HG02798 (cell line): Measurements from ENCODE around the gene BLVRB.
"Not testable (repeated sequence)": the region's sequence is repeated elsewhere in the genome, so short reads cannot be mapped to it uniquely, and the experiment has no call there.

Experiments used
- ATAC-seq: cut with Tn5 transposase; IDR thresholded peaks from one replicate; pipeline ENCODE4 v1.9.1; 2021; ENCODE audit warnings: mild to moderate bottlenecking; ENCODE audit not compliant: unreplicated experiment, poor library complexity

Gene BLVRB

DNA sequence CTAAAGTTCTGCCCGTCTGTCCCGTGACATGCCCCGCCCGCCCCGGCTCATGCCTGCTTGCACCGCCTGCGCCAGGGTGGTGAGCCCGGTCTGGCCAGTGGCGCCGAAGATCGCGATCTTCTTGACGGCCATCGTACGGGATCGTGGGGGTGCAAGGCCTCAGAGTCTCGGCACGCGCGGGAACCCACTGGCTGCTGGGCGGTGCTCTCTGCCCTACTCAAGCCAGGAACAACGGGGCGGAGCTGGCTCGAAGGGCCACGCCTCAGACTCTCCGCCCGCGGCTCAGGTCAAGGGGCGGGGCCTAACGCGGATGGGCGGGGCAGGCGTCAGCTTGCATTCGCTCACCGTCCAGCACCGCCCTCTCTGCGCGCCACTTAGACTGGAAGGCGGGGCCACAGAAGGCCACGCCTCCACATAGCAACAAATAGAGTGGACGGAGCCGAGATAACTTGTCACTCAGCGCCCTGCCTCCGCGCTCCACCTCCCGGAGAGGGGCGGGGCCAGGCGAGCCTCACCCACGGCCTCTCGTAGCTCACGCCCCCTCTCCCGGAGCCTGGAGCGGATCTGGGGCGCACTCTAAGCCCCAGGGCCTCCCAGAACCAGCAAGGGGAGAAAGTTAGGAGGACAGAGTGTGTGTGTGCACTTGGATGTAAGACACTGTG is at the start of gene BLVRB:
BLVRB (minus strand) TSS at position 189 of the 662 bp plus-strand sequence; CDS start at position 132, 57 bp downstream.
- peak; percentile 92 for ATAC-seq

DNA sequence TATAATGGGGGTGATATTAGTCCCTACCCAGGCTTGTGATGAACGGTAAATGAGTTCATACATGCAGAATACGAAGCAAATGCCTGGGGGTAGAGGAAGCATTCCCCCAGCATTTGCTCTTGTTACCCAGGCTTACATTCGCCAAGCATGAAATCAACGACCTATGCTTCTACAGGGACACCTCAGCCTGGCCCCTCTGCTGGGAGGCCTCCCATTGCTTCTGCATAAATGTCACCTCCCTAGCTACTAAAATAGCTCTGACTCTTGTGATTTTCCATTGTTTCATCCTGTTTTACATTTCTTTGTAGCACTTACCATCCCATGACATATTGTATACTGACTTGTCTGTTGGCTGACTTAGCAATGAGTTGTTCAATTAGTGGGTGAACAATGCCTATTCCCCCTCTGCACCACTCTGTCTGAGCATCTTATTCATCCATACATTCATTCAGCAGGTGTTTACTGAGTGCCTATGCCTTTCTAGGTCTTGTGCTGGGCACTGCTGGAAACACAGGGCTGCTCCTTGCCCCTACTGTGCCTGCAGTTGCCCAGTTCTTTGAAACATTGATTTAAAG is 48.3 kb upstream of the BLVRB start:
- no peak for ATAC-seq

DNA sequence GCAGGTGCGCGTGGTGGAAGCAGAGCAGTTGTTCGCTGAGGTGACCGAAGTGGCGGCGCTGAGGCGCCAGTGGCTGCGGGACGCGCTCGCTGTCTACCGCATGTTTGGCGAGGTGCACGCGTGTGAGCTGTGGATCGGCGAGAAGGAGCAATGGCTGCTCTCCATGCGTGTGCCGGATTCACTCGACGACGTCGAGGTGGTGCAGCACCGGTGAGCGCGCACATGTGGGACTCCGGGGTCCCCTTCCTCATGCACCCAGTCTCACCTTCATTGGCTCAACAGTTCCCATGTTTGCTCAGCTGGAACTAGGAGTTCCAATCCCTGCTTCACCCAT is 47.8 kb upstream of the BLVRB start:
- no peak for ATAC-seq

DNA sequence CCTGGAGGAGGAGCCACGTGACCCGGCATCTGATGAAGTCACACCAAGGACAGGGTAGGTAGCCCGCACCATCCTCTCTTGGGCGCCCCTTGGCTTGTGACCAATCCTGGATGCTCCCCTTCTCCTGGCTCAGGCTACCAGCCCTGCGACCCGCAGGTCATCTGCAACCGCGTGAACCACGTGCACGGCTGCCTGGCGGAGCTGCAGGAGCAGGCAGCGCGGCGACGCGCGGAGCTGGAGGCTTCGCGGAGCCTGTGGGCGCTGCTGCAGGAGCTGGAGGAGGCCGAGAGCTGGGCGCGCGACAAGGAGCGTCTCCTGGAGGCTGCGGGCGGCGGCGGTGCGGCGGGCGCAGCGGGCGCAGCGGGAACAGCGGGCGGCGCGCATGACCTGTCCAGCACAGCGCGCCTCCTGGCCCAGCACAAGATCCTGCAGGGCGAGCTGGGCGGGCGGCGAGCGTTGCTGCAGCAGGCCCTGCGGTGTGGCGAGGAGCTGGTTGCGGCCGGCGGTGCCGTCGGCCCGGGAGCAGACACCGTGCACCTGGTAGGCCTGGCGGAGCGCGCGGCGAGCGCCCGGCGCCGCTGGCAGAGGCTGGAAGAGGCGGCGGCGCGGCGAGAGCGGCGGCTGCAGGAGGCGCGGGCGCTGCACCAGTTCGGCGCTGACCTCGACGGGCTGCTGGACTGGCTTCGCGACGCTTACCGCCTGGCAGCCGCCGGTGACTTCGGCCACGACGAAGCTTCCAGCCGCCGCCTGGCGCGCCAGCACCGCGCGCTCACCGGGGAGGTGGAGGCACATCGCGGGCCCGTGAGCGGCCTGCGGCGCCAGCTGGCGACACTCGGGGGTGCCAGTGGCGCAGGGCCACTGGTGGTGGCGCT is 47.2 kb upstream of the BLVRB start:
- no peak for ATAC-seq

GRCh38 chr19:40512110-40512472 is 46.5 kb upstream of the BLVRB start:
- no peak for ATAC-seq

DNA sequence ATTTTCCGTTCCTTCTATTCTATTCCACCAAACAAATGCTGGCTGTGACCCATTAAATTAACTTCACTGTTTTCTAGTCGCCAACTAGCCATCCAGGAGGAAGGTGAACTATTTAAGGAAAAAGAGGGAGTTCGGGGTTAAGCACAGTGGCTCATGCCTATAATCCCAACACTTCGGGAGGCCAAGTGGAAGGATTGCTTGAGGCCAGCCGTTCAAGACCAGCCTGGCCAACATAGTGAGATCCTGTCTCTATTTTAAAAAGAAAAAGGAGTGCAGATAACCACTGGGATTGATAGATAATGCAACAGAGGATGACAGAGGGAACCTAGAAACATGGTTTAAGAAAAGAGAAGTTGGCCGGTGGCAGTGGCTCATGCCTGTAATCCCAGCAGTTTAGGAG is 45.9 kb upstream of the BLVRB start:
- no peak for ATAC-seq

DNA sequence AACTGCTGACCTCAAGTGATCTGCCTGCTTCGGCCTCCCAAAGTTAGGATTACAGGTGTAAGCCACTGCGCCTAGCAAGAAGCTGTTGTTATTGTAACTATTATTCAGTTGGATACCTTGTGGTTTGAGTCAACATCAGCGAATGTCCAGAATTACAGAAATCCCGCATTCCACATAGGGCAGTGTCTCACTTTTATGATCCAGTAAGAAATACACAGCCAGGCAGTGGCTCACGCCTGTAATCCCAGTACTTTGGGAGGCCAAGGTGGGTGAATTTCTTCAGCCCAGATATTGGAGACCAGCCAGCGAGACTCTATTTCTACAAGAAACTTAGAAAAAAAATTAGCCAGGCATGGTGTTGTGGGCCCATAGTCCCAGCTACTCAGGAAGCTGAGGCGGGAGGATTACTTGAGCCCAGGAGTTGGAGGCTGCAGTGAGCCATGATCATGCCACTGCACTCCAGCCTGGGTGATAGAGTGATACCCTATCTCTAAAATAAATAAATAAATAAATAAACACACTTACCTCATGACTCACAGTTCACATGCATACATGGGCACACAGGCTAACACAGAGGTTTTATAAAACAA is 45.1 kb upstream of the BLVRB start:
- ATAC-seq = no peak

- no peak for ATAC-seq
Observed at GRCh38 chr19:40508739-40509260, 43.3 kb upstream of the BLVRB start.

- no peak for ATAC-seq
Observed at GRCh38 chr19:40507892-40508291, 42.3 kb upstream of the BLVRB start.

GRCh38 chr19:40506099-40506498 is 40.6 kb upstream of the BLVRB start:
- no peak for ATAC-seq

DNA sequence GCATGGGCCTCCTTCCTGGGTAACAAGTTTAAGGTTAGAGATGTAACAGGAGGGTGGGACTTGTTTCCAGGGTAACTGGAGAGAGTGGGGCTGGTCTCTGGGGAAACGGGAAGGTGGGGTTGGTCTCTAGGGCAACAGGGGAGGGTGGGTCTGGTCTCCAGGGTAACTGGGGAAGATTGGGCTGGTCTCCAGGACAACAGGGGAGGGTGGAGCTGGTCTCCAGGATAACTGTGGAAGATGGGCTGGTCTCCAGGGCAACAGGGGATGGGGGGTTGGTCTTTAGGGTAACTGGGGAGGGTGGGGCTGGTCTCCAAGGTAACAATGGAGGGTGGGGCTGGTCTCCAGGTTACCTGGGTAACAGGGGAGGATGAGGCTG is 37.8 kb upstream of the BLVRB start:
- ATAC-seq = no peak

DNA sequence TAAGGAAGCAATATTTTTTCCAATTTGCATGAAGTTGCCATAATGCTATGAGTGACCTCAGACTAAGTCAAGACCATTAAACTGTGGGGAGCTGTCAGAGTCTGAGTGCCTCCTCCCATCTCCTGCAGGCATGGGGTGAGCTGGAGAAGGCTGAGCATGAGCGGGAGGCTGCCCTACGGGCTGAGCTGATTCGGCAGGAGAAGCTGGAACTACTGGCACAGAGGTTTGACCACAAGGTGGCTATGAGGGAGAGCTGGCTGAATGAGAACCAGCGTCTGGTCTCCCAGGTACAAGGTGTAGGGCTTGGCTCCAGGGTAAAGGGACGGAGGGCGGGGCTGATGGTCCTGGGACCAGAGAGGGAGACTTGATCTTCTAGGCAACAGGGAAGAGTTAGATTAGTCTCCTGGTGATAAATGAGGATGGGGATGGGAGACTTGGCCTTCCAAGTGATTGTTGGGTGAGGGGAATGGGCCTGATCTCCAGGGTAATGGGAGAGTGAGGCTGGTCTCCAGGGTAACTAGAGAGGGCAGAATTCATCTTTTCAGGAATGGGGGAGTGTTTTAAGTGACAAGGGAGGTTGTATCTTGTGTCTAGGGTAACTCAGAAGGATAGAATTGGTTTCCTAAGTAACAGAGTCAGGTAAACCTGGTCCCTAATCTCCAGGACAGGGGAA is 37.2 kb upstream of the BLVRB start:
- ATAC-seq = no peak

DNA sequence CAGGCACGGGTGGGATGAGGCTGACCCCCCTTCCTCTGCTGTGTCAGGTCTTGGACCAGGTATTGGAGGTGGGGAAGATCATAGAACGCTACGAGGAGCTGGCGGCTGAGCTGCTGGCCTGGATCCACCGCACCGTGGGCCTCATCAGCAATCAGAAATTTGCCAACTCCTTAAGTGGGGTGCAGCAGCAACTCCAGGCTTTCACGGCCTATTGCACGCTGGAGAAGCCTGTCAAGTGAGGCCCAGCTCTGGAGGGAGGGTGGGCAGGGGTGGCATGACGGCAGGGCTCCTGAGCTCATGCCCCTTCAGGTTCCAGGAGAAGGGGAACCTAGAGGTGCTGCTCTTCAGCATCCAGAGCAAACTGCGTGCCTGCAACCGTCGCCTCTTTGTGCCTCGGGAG is 36.5 kb upstream of the BLVRB start:
- ATAC-seq = no peak

DNA sequence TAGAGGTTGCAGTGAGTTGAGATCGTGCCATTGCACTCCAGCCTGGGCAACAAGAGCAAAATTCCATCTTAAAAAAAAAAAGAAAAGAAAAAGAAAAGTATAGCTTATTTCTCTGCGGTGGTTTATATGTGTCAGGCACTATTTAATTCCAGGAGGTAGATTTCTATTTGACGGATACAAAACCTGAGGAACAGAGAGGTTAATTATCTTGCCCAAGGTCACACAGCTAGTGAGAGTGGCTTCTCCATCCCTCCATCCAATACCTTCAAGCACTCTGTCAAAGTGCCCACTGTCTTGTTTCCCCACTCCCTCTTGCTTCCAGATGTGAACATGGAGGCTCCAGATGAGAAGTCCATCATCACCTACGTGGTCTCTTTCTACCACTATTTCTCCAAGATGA is 36.1 kb upstream of the BLVRB start:
- no peak for ATAC-seq

DNA sequence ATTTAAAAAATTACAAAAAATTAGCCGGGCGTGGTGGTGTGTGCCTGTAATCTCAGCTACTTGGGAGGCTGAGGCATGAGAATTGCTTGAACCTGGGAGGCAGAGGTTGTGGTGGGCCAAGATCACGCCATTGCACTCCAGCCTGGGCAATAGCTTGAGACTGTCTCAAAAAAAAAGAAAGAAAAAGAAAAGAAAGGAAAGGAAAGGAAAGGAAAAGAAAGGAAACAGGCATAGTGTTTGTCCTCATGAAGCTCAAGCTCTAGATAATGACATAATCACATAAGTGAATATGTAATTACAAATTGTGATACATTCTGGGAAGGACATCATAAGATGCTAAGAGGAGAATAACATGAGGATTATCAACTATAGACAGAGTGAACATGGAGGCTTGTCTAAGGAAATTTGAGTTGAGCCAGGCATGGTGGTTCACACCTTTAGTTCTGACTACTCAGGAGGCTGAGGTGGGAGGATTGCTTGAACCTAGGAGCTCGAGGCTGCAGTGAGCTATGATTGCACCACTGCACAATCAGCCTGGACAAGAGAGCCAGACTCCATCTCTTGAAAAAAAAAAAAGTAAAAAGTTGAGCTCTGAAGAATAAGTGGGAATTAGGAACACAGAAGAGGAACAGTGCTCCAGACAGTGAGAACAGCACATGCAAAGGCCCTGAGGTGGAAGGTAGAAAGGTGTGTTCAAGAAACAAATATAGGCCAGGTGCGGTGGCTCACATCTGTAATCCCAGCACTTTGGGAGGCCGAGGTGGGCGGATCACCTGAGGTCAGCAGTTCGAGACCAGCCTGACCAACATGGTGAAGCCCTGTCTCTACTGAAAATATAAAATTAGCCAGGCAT is 35.4 kb upstream of the BLVRB start:
- not testable (repeated sequence) for ATAC-seq

DNA sequence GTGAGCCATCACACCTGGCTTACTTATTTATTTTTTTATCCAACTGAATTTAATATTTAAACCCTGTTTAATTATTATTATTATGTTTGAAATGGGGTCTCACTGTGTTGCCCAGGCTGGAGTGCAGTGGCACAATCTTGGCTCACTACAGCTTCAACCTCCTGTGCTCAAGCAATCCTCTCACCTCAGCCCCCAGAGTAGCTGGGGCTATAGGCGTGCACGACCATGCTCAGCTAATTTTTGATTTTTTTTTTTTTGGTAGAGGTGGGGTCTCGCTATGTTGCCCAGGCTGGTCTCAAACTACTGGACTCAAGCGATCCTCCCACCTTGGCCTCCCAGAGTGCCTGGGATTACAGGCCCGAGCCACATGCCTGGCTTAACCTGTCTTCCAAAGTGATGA is 33.8 kb upstream of the BLVRB start:
- no peak for ATAC-seq

DNA sequence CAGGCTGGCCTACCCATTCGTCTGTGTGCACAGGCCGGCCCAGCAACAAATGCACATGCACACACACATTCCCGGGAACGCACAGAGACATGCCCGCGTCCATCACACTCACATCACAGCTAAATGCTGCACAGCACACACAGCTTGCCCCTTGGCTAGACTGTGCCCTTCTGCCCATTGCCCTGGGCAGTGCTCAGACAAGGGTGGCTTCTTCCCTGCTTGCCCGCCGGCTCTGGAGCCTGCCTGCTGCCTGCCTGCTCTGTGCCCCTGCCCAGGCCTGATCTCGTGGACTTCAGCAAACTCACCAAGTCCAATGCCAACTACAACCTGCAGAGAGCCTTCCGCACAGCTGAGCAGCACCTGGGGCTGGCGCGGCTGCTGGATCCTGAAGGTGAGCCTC is 31.7 kb upstream of the BLVRB start:
- no peak for ATAC-seq

DNA sequence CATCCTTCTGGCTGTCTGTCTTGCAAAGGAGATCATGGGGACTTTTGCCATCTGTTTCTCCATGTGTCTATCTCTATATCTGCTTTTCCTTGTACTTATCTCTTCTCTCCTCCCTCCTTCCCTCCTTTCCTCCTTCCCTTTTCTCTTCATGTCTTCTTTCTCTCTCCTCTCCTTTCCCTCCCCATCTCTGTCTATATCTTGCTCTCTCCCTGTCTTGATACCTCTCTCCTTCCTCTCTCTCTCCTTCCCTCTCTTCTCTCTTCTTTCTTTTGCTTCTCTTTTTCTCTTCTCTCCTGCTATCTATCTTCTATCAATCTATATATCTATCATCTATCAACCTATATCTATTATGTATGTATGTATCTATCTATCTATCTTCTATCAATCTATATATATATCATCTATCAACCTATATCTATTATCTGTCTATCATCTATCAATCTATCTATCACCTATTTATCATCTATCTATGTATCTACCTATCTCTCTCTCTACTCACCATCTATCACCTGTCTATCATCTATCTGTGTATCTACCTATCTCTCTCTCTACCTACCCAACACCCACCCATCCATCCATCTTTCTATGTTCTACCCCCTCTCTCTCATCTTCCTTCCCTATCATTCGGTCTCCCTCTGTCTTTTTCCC is 28.8 kb upstream of the BLVRB start:
- ATAC-seq = no peak

GRCh38 chr19:40493778-40494177 is 28.2 kb upstream of the BLVRB start:
- ATAC-seq = no peak
